Activated CD8-positive, alpha-beta T cell treated with anti-CD3 and anti-CD28 coated beads for 36 hours (primary cell): ENCODE measurements around the gene HLA-DQB2. TPM values are rescaled to one million over a fixed set of nuclear protein-coding genes. Genes with fewer than 3 reads are reported as not detected.
"Not testable (repeated sequence)": the region's sequence is repeated elsewhere in the genome, so short reads cannot be mapped to it uniquely, and the experiment has no call there.

Experiments
- ATAC-seq: fragments of 200-7000 bp; cut with Tn5 transposase; one replicate; pipeline ENCODE4 v1.10.0; 2021; ENCODE audit warnings: mild to moderate bottlenecking, moderate library complexity
- CTCF ChIA-PET: fragments of 350-600 bp; sonication (Branson Sonifier 250); formaldehyde crosslinking; loops from one replicate; lab custom pipeline; 2021; ENCODE audit warnings: antibody characterized with exemption; lab: Charles Lee
- POLR2A ChIA-PET: fragments of 350-600 bp; sonication (Branson Sonifier 250); formaldehyde crosslinking; loops from one replicate; lab custom pipeline; 2021; ENCODE audit warnings: antibody characterized with exemption; lab: Charles Lee
- DNase-seq: peaks from one replicate; pipeline ENCODE4 v3.0.0-alpha.2; 2020
- H3K27ac Mint-ChIP-seq: one replicate; pipeline ENCODE4 v1.8.0; 2021; ENCODE audit warnings: mild to moderate bottlenecking, mixed read lengths
- H3K27me3 Mint-ChIP-seq: one replicate; pipeline ENCODE4 v1.8.0; 2021; ENCODE audit warnings: mixed read lengths
- H3K36me3 Mint-ChIP-seq: one replicate; pipeline ENCODE4 v1.8.0; 2021; ENCODE audit warnings: low read depth, mixed read lengths
- H3K4me1 Mint-ChIP-seq: one replicate; pipeline ENCODE4 v1.8.0; 2021; ENCODE audit warnings: low read depth, mixed read lengths
- H3K4me3 Mint-ChIP-seq: one replicate; pipeline ENCODE4 v1.8.0; 2021; ENCODE audit warnings: mild to moderate bottlenecking, moderate library complexity, mixed read lengths
- H3K9me3 Mint-ChIP-seq: one replicate; pipeline ENCODE4 v1.8.0; 2021; ENCODE audit warnings: mixed read lengths
- intact Hi-C: fragments of 100-400 bp; cut with micrococcal nuclease; formaldehyde crosslinking; loops from one replicate; pipeline ENCODE4 v1.10.0; 2022
- total RNA-seq, 2 experiments: library from RNA; stranded (reverse); gene quantifications; one replicate each; pipeline ENCODE4 v1.2.3, GENCODE V29; 2021
- TF ChIP-seq, protein P1 (sequence below): fragments of 200-600 bp; IDR thresholded peaks from one replicate; pipeline ENCODE4 v1.8.0; 2022; ENCODE audit warnings: antibody characterized with exemption, mild to moderate bottlenecking

HLA-DQB2 gene
- total RNA-seq, 2 experiments from 2014 or later: 0.60 TPM; not detected in 1

- Mint-ChIP-seq H3K27me3 (peaks cover 15% of the 10 kb centered on the region), H3K4me1 (no peaks in the 10 kb centered on the region), H3K4me3 (no peak overlapping the region), H3K27ac (no peak overlapping the region), H3K36me3 (no peaks in the 10 kb centered on the region), H3K9me3 (no peaks in the 10 kb centered on the region)
- ChIA-PET POLR2A (no interaction called here), CTCF (interaction anchor here (1.2 to 2.2 kb wide), 3 partner anchors 9 to 348 kb away, joined by 3 to 5 read pairs (median 3); no protein-coding TSS in a partner anchor)
- ATAC-seq (no peak), DNase-seq (no peak)
- intact Hi-C loops: loop anchor here (2.0 kb wide), 1 partner anchor 98 kb away; no protein-coding TSS in a partner anchor
- TF ChIP-seq, protein P1, sequence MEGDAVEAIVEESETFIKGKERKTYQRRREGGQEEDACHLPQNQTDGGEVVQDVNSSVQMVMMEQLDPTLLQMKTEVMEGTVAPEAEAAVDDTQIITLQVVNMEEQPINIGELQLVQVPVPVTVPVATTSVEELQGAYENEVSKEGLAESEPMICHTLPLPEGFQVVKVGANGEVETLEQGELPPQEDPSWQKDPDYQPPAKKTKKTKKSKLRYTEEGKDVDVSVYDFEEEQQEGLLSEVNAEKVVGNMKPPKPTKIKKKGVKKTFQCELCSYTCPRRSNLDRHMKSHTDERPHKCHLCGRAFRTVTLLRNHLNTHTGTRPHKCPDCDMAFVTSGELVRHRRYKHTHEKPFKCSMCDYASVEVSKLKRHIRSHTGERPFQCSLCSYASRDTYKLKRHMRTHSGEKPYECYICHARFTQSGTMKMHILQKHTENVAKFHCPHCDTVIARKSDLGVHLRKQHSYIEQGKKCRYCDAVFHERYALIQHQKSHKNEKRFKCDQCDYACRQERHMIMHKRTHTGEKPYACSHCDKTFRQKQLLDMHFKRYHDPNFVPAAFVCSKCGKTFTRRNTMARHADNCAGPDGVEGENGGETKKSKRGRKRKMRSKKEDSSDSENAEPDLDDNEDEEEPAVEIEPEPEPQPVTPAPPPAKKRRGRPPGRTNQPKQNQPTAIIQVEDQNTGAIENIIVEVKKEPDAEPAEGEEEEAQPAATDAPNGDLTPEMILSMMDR: no peak
Measured at GRCh38 chr6:32761072-32761471, 2.3 kb downstream of the HLA-DQB2 start.

DNA sequence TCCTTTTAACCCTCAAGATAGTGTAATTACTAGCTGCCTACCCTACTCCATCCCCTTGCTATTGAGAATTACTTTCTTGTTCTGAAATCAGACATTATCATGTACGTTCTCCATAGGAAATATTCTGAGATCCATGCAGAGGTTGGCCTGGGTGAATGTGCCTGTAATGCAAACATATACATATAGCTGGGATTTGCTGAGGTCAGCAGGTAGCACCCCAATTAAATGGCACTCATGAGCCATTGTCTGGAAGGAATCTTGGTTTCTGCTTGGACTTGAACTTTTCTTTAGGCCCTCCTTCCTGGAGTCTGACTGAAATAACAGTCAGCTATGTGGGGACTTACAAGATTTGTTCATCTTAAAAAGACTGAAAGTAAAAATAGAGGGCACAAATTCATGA is 3.7 kb downstream of the HLA-DQB2 start:
- Mint-ChIP-seq H3K36me3 (no peaks in the 10 kb centered on the region), H3K9me3 (no peaks in the 10 kb centered on the region), H3K27ac (no peak overlapping the region), H3K4me1 (no peaks in the 10 kb centered on the region), H3K4me3 (no peak overlapping the region), H3K27me3 (peaks cover 17% of the 10 kb centered on the region)
- intact Hi-C loops: loop anchor here (2.0 kb wide), 1 partner anchor 97 kb away; no protein-coding TSS in a partner anchor
- ChIA-PET CTCF (interaction anchor here (2.2 kb wide), 1 partner anchor 346 kb away, joined by 5 read pairs; no protein-coding TSS in a partner anchor), POLR2A (no interaction called here)
- no peak for DNase-seq
- ATAC-seq: no peak
- TF ChIP-seq, protein P1: no peak

DNA sequence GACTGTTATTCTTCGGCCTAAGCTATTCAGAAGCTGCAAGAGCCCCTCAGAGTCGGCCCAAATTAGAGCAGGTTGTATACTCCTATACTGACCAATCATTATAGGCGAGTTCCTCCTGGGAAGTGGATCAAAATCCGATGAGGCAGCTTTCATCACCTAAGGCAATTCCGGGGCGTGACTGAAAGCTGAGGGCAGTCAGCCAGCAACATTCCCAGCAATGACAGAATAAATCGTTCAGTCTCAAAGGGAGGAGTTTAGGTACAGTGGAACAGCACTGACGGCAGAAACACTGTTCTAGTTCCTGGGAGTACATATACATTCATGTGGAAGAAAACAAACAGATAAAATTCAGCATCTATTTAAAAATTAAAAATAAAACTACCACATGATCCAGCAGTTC is 10.8 kb downstream of the HLA-DQB2 start:
- no peaks in the 10 kb centered on the region for H3K4me1 Mint-ChIP-seq
- POLR2A ChIA-PET: no interaction called here
- intact Hi-C loops: no loop called here
- DNase-seq: no peak
- CTCF ChIA-PET: no interaction called here
- H3K4me3 Mint-ChIP-seq: no peak overlapping the region
- H3K36me3 Mint-ChIP-seq: no peaks in the 10 kb centered on the region
- ATAC-seq: no peak
- no peaks in the 10 kb centered on the region for H3K9me3 Mint-ChIP-seq
- TF ChIP-seq, protein P1: no peak
- H3K27me3 Mint-ChIP-seq: peaks cover 27% of the 10 kb centered on the region
- H3K27ac Mint-ChIP-seq: no peak overlapping the region

DNA sequence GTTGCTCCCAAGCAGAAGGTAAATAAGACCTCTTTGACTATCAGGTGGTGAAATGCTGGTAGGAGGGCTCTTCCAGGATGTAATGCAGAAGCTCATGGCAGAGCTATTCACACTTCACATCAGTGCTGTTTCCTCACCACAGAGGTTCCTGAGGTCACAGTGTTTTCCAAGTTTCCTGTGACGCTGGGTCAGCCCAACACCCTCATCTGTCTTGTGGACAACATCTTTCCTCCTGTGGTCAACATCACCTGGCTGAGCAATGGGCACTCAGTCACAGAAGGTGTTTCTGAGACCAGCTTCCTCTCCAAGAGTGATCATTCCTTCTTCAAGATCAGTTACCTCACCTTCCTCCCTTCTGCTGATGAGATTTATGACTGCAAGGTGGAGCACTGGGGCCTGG is 17.7 kb downstream of the HLA-DQB2 start:
- ATAC-seq, H3K36me3 Mint-ChIP-seq, H3K4me3 Mint-ChIP-seq, POLR2A ChIA-PET, H3K4me1 Mint-ChIP-seq, intact Hi-C loops, CTCF ChIA-PET, H3K27ac Mint-ChIP-seq, H3K9me3 Mint-ChIP-seq, DNase-seq: not testable (repeated sequence)
- peaks cover 25% of the 10 kb centered on the region for H3K27me3 Mint-ChIP-seq

DNA sequence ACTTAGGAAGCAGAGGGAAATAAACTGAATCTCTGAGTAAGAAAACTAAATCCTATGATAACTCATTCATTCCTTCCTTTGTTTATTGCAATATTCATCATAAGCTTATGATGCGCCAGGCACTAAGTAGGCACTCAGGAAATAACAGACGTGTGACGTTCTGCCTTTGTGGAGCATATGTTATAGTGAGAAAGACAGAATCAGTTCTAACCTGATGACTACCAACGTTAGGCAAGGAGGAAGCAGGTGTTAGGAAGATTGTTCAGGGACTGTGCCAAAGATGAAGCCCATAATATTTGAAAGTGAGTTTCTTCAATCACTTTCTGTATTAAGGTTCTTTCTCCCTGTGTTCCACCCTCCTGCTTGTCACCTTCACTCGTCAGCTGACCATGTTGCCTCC is 18.6 kb downstream of the HLA-DQB2 start:
- no peak for DNase-seq
- TF ChIP-seq, protein P1: no peak
- H3K36me3 Mint-ChIP-seq: no peaks in the 10 kb centered on the region
- ChIA-PET POLR2A (no interaction called here), CTCF (no interaction called here)
- H3K4me3 Mint-ChIP-seq: no peak overlapping the region
- intact Hi-C loops: no loop called here
- peaks cover 25% of the 10 kb centered on the region for H3K27me3 Mint-ChIP-seq
- H3K27ac Mint-ChIP-seq: no peak overlapping the region
- H3K9me3 Mint-ChIP-seq: no peaks in the 10 kb centered on the region
- no peak for ATAC-seq
- H3K4me1 Mint-ChIP-seq: no peaks in the 10 kb centered on the region
